GM23248 (cell line): Measurements from ENCODE around the gene BOLA2B. TPM values are rescaled to one million over a fixed set of nuclear protein-coding genes. Genes with fewer than 3 reads are reported as not detected.
"Not testable (repeated sequence)": the region's sequence is repeated elsewhere in the genome, so short reads cannot be mapped to it uniquely, and the experiment has no call there.

Experiments
- DNase-seq: peaks from one replicate; pipeline ENCODE4 v3.0.0-alpha.2; 2015
- H2AFZ ChIP-seq: fragments of 200-600 bp; sonication (generic); 2 replicates; pipeline ENCODE4 v1.6.1; 2016; ENCODE audit warnings: antibody characterized with exemption
- H3F3A ChIP-seq: fragments of 200-600 bp; sonication (generic); 2 replicates; pipeline ENCODE4 v1.6.1; 2016; ENCODE audit warnings: mild to moderate bottlenecking, antibody characterized with exemption, mixed run types; ENCODE audit not compliant: insufficient read depth
- H3K27ac ChIP-seq: fragments of 200-600 bp; sonication (generic); 2 replicates; pipeline ENCODE4 v1.5.1; 2016; ENCODE audit warnings: mild to moderate bottlenecking
- H3K27me3 ChIP-seq: fragments of 200-600 bp; sonication (generic); replicated peaks from 2 replicates; pipeline ENCODE4 v1.6.1; 2016; ENCODE audit warnings: mild to moderate bottlenecking; ENCODE audit not compliant: insufficient read depth
- H3K36me3 ChIP-seq: fragments of 200-600 bp; sonication (generic); 2 replicates; pipeline ENCODE4 v1.6.1; 2016; ENCODE audit warnings: low read depth, mild to moderate bottlenecking
- H3K4me1 ChIP-seq: fragments of 200-600 bp; sonication (generic); 2 replicates; pipeline ENCODE4 v1.6.1; 2016; ENCODE audit warnings: mild to moderate bottlenecking; ENCODE audit not compliant: insufficient read depth
- H3K4me2 ChIP-seq: fragments of 200-600 bp; sonication (generic); one replicate; pipeline ENCODE4 v1.6.1; 2016; ENCODE audit warnings: mild to moderate bottlenecking; ENCODE audit not compliant: unreplicated experiment
- H3K4me3 ChIP-seq: fragments of 200-600 bp; sonication (generic); 2 replicates; pipeline ENCODE4 v1.5.1; 2016; ENCODE audit warnings: mild to moderate bottlenecking
- H3K79me2 ChIP-seq: fragments of 200-600 bp; sonication (generic); 2 replicates; pipeline ENCODE4 v1.6.1; 2016; ENCODE audit warnings: mild to moderate bottlenecking; ENCODE audit not compliant: insufficient read depth
- H3K9ac ChIP-seq: fragments of 200-600 bp; sonication (generic); 2 replicates; pipeline ENCODE4 v1.6.1; 2016; ENCODE audit warnings: mild to moderate bottlenecking
- H3K9me2 ChIP-seq: fragments of 200-600 bp; sonication (generic); 2 replicates; pipeline ENCODE4 v1.6.1; 2016; ENCODE audit warnings: mixed run types, mild to moderate bottlenecking, moderate library complexity; ENCODE audit not compliant: insufficient read depth
- H3K9me3 ChIP-seq: fragments of 200-600 bp; sonication (generic); one replicate; pipeline ENCODE4 v1.6.1; 2017; ENCODE audit warnings: low read depth
- H4K20me1 ChIP-seq: fragments of 200-600 bp; sonication (generic); 2 replicates; pipeline ENCODE4 v1.6.0; 2016; ENCODE audit not compliant: insufficient read depth
- WGBS, 2 experiments: methylation state at CpG; one replicate each; pipeline ENCODE4 v1.1.6; 2015 to 2017; ENCODE audit warnings: low lambda C conversion rate in 2 of 2, low coverage in 1 of 2; ENCODE audit errors: missing lambda C conversion rate in 2 of 2; 5-methylcytosine and 5-hydroxymethylcytosine counted together
- in situ Hi-C: fragments of 300-500 bp; cut with MboI; formaldehyde crosslinking; loops from 2 replicates; pipeline ENCODE4 v1.15.0; 2020
- polyA plus RNA-seq: library from polyadenylated mRNA; unstranded; fragments of >200 nt; fragmentation: Nextera tagmentation; extraction: Ambion mirVana; gene quantifications from 2 replicates; pipeline ENCODE4 v1.2.1, GENCODE V29; 2016
- total RNA-seq: library from RNA; depleted of rRNA; stranded (reverse); fragments of >200 nt; shearing (Covaris generic); gene quantifications from 2 replicates; pipeline ENCODE4 v1.2.3, GENCODE V29; 2014; rRNA removed

The BOLA2B gene
- 2.0 and 155 TPM in 2 replicates for total RNA-seq
- polyA plus RNA-seq: 122 and 146 TPM in 2 replicates

- in situ Hi-C loops, H3F3A ChIP-seq, H3K9me3 ChIP-seq, H3K36me3 ChIP-seq, H3K27ac ChIP-seq, H3K27me3 ChIP-seq, H3K9me2 ChIP-seq, H3K4me1 ChIP-seq, H3K79me2 ChIP-seq, H2AFZ ChIP-seq, DNase-seq, H4K20me1 ChIP-seq: not testable (repeated sequence)
- H3K4me3 ChIP-seq: peak within 1 kb of the TSS; percentile 70
- peak within 1 kb of the TSS; percentile 57 for H3K9ac ChIP-seq
- no CpG with 5 or more reads among the region's 34 CpGs for WGBS, 2 experiments
- H3K4me2 ChIP-seq: peak within 1 kb of the TSS; percentile 53
These were observed at the start of gene BOLA2B, which contains the start of gene SLX1A for GRCh38 chr16:30193615-30194014. TSS of gene BOLA2B (minus strand) at chr16:30193666. CDS start at chr16:30193595, 71 bp downstream. TSS of gene SLX1A (plus strand) at chr16:30193875. CDS start at chr16:30194085, 210 bp downstream.

GRCh38 chr16:30217082-30217481 is 23.6 kb upstream of the BOLA2B start:
- H3K9me3 ChIP-seq, H3K27ac ChIP-seq, H3K36me3 ChIP-seq, H2AFZ ChIP-seq, H3K79me2 ChIP-seq, H4K20me1 ChIP-seq, H3K4me2 ChIP-seq, DNase-seq, H3K9ac ChIP-seq, H3K4me1 ChIP-seq, H3K9me2 ChIP-seq, H3F3A ChIP-seq, H3K4me3 ChIP-seq, in situ Hi-C loops, H3K27me3 ChIP-seq: not testable (repeated sequence)
- WGBS, 2 experiments: 73 to 87% methylated on average over 5 of the region's 5 CpGs

GRCh38 chr16:30211414-30211813 is 17.9 kb upstream of the BOLA2B start:
- no CpG with 5 or more reads among the region's 4 CpGs for WGBS, 2 experiments
- H3K9me2 ChIP-seq, H3K27ac ChIP-seq, DNase-seq, H3K4me3 ChIP-seq, H3K9me3 ChIP-seq, H3K4me2 ChIP-seq, in situ Hi-C loops, H2AFZ ChIP-seq, H3K27me3 ChIP-seq, H4K20me1 ChIP-seq, H3K4me1 ChIP-seq, H3K79me2 ChIP-seq, H3K36me3 ChIP-seq, H3F3A ChIP-seq, H3K9ac ChIP-seq: not testable (repeated sequence)

GRCh38 chr16:30209032-30209431 is 15.6 kb upstream of the BOLA2B start:
- H2AFZ ChIP-seq, H3K27ac ChIP-seq, H3K4me2 ChIP-seq, H3F3A ChIP-seq, in situ Hi-C loops, H3K9me2 ChIP-seq, H3K4me1 ChIP-seq, H3K9ac ChIP-seq, H3K27me3 ChIP-seq, H3K9me3 ChIP-seq, H3K36me3 ChIP-seq, H4K20me1 ChIP-seq, DNase-seq, H3K4me3 ChIP-seq, H3K79me2 ChIP-seq: not testable (repeated sequence)
- 0% methylated on average over 1 to 4 of the region's 6 CpGs for WGBS, 2 experiments

GRCh38 chr16:30207063-30207704 is 13.7 kb upstream of the BOLA2B start:
- H3K4me3 ChIP-seq, H3K4me1 ChIP-seq, H3K36me3 ChIP-seq, H2AFZ ChIP-seq, H3K9me3 ChIP-seq, in situ Hi-C loops, H3K9ac ChIP-seq, H3K27me3 ChIP-seq, H3K4me2 ChIP-seq, H3F3A ChIP-seq, DNase-seq, H3K27ac ChIP-seq, H4K20me1 ChIP-seq, H3K9me2 ChIP-seq, H3K79me2 ChIP-seq: not testable (repeated sequence)
- 0 to 1% methylated on average over 2 to 3 of the region's 9 CpGs for WGBS, 2 experiments

- H3F3A ChIP-seq, H3K9ac ChIP-seq, DNase-seq, H3K9me3 ChIP-seq, H4K20me1 ChIP-seq, H2AFZ ChIP-seq, H3K9me2 ChIP-seq, H3K36me3 ChIP-seq, H3K27ac ChIP-seq, H3K79me2 ChIP-seq, H3K27me3 ChIP-seq, in situ Hi-C loops, H3K4me1 ChIP-seq: not testable (repeated sequence)
- Histone ChIP-seq H3K4me2 (peak overlapping the region; percentile 43), H3K4me3 (peak overlapping the region; percentile 50; the same call in 1 of the 2 replicates)
- no CpG with 5 or more reads among the region's 33 CpGs for WGBS, 2 experiments
These were observed 12.8 kb upstream of the BOLA2B start for GRCh38 chr16:30206252-30206651.

GRCh38 chr16:30205541-30206236 is 12.2 kb upstream of the BOLA2B start:
- H3K4me3 ChIP-seq: peak overlapping the region; percentile 50; the same call in 1 of the 2 replicates
- H3K79me2 ChIP-seq, H3K27me3 ChIP-seq, H3F3A ChIP-seq, H3K9me2 ChIP-seq, H3K4me1 ChIP-seq, in situ Hi-C loops, H3K9ac ChIP-seq, H3K27ac ChIP-seq, DNase-seq, H2AFZ ChIP-seq, H3K36me3 ChIP-seq, H3K9me3 ChIP-seq, H4K20me1 ChIP-seq: not testable (repeated sequence)
- H3K4me2 ChIP-seq: peak overlapping the region; percentile 43
- WGBS, 2 experiments: 3% methylated on average over 14 to 20 of the region's 52 CpGs
